ENCODE measurements around the gene ZNF750. TPM values are rescaled to one million over a fixed set of nuclear protein-coding genes. Genes with fewer than 3 reads are reported as not detected.

The ZNF750 gene
- total RNA-seq, 2 donors from 2014 or later, result not detected

DNA sequence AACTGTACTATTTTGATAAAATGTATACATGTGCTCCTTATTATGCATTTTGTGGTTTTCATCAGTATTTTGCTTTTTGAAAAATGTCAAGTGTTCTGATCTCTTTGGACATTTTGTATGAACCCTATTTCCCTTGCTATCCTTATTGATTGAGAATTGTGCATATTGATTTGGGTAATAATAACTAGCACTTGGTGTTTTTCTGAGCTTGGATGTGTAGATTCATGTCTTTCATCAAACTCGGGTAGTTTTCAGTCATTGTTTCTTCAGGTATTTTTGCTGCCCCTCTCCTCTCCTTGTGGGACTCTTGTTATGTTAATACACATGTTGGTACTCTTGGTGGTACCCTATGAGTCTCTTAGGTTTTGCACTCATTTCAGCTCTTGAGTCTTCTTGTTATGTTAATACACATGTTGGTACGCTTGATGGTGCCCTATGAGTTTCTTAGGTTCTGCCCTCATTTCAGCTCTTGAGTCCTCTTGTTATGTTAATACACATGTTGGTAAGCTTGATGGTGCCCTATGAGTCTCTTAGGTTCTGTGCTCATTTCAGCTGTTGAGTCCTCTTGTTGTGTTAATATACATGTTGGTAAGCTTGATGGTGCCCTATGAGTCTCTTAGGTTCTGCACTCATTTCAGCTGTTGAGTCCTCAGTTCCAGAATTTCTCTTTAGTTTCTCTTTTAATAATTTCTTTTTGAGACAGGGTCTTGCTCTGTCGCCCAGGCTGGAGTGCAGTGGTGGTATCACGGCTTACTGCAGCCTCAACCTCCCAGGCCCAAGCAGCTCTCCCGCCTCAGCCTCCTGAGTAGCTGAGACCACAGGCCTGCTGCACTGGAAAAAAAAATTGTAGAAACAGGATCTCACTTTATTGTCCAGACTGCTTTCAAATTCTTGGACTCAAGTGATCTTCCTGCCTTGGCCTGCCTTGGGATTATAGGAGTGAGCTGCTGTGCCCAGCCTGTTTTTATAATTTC is 19.3 kb downstream of the ZNF750 start:
- no peak for TF ChIP-seq CTCF (IDR thresholded peaks at IDR 0.05)
- H3K4me3 ChIP-seq, result no peak overlapping the region
- peaks cover 30% of the 10 kb centered on the region for H3K36me3 ChIP-seq
- DNase-seq (ENCODE audit: low spot score), result no peak
- H3K27me3 ChIP-seq, result no peaks in the 10 kb centered on the region
- H3K4me1 ChIP-seq, result no peaks in the 10 kb centered on the region
- peaks cover 0 to 20% of the 10 kb centered on the region in 2 donors for H3K9me3 ChIP-seq
- H3K27ac ChIP-seq, result no peak overlapping the region

- no peaks in the 10 kb centered on the region for H3K4me1 ChIP-seq
- H3K27ac ChIP-seq, result no peak overlapping the region
- no peak for TF ChIP-seq CTCF (IDR thresholded peaks at IDR 0.05)
- H3K36me3 ChIP-seq, result peaks cover 43% of the 10 kb centered on the region
- peaks cover 0 to 20% of the 10 kb centered on the region in 2 donors for H3K9me3 ChIP-seq
- no peak for DNase-seq (ENCODE audit: low spot score)
- no peak overlapping the region for H3K4me3 ChIP-seq
- H3K27me3 ChIP-seq, result no peaks in the 10 kb centered on the region
Observed at GRCh38 chr17:82817947-82818346, 21.9 kb downstream of the ZNF750 start.

DNA sequence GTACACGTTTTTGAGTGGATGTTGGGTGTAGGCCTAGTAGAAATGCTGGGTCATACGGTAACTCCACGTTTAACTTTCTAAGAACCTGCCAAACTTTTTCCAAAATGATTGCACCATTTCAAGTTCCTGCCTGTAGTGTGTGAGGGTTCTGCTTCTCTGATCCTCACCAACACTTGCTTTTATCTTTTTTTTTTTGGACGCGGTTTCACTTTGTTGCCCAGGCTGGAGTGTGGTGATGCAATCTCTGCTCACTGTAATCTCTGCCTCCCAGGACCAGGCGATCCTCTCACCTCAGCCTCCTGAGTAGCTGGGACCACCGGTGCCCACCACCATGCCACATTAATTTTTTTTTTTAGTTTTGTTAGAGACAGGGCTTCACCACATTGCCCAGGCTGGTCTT is 23.5 kb downstream of the ZNF750 start:
- no peak overlapping the region for H3K4me3 ChIP-seq
- no peak for TF ChIP-seq CTCF (IDR thresholded peaks at IDR 0.05)
- H3K36me3 ChIP-seq, result peaks cover 38% of the 10 kb centered on the region
- H3K9me3 ChIP-seq, result peaks cover 0 to 20% of the 10 kb centered on the region in 2 donors
- no peaks in the 10 kb centered on the region for H3K27me3 ChIP-seq
- DNase-seq (ENCODE audit: low spot score), result no peak
- H3K27ac ChIP-seq, result no peak overlapping the region
- H3K4me1 ChIP-seq, result no peaks in the 10 kb centered on the region

GRCh38 chr17:82815790-82816305 is 24.0 kb downstream of the ZNF750 start:
- Histone ChIP-seq H3K4me1 (no peaks in the 10 kb centered on the region), H3K27ac (no peak overlapping the region), H3K9me3 (peaks cover 0 to 18% of the 10 kb centered on the region in 2 donors), H3K27me3 (no peaks in the 10 kb centered on the region), H3K36me3 (peaks cover 38% of the 10 kb centered on the region), H3K4me3 (no peak overlapping the region)
- DNase-seq (ENCODE audit: low spot score), result no peak
- no peak for TF ChIP-seq CTCF (IDR thresholded peaks at IDR 0.05)

DNA sequence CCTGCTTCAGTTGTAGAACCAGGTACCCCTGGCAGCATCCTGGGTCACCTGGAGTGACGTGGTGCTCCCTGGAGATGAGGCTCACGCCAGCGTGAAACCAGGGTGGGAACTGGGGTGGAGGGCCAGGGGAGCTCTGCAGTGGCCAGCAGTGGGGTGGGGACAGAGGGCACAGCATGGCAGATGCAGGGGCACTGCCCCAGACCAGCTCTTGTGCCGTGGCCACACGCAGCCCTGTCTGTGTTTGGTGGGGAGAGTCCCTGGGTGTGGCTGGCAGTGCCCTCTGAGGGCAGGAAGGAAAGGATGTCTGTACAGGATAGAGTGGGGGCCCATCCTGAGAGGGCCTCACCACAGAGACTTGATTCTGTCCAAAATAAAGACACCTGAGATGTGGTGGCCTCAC is 24.5 kb downstream of the ZNF750 start:
- Histone ChIP-seq H3K4me3 (no peak overlapping the region), H3K4me1 (no peaks in the 10 kb centered on the region), H3K9me3 (peaks cover 0 to 15% of the 10 kb centered on the region in 2 donors), H3K27ac (no peak overlapping the region), H3K36me3 (peaks cover 38% of the 10 kb centered on the region), H3K27me3 (no peaks in the 10 kb centered on the region)
- no peak for DNase-seq (ENCODE audit: low spot score)
- no peak for TF ChIP-seq CTCF (IDR thresholded peaks at IDR 0.05)
